ENCODE data around the gene RERE.
"Not testable (repeated sequence)": the region's sequence is repeated elsewhere in the genome, so short reads cannot be mapped to it uniquely, and the experiment has no call there.

RERE gene

GRCh38 chr1:8830732-8831131, 13.3 kb upstream of the RERE start:
- H3K36me3 Mint-ChIP-seq (ENCODE audit: insufficient read depth); H3K4me3 Mint-ChIP-seq; ATAC-seq (replicated peaks; ENCODE audit: extremely low read depth, poor library complexity, severe bottlenecking); DNase-seq (ENCODE audit: low spot score in 2 of 2); H3K27ac Mint-ChIP-seq (ENCODE audit: low read depth); H3K9me3 Mint-ChIP-seq; H3K27me3 Mint-ChIP-seq: not testable (repeated sequence)
- peaks cover 14% of the 10 kb centered on the region for H3K4me1 Mint-ChIP-seq

- ATAC-seq (replicated peaks; ENCODE audit: extremely low read depth, poor library complexity, severe bottlenecking) = peak; percentile 86
Observed at GRCh38 chr1:8825985-8826481, 8.6 kb upstream of the RERE start.

DNA sequence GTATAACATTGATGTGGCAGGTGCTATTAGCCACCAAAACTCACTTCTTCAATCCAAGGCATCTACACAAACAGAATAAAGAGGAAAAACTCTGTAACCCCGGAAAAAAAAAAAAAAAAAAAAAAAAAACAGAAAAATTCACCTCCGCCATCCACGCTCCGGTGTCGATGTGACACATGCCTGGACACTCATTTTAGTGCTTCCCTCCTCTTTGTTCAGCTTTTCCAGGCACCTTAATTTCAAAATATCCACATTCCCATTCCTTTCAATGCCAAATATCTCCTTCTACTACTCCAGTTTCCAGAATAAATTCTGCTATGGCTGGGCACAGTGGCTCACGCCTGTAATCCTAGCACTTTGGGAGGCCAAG, 5.8 kb upstream of the RERE start:
- no peaks in the 10 kb centered on the region for H3K36me3 Mint-ChIP-seq (ENCODE audit: insufficient read depth)
- no peaks in the 10 kb centered on the region for H3K27me3 Mint-ChIP-seq
- H3K4me3 Mint-ChIP-seq = no peak overlapping the region
- H3K4me1 Mint-ChIP-seq = peaks cover 9% of the 10 kb centered on the region
- no peak for ATAC-seq (replicated peaks; ENCODE audit: extremely low read depth, poor library complexity, severe bottlenecking)
- DNase-seq (ENCODE audit: low spot score in 2 of 2) = no peak
- H3K9me3 Mint-ChIP-seq = no peaks in the 10 kb centered on the region
- no peak overlapping the region for H3K27ac Mint-ChIP-seq (ENCODE audit: low read depth)

More at GRCh38 chr1:8825985-8826481, 8.6 kb upstream of the RERE start:
- H3K4me1 Mint-ChIP-seq = peaks cover 16% of the 10 kb centered on the region
- H3K27me3 Mint-ChIP-seq = no peaks in the 10 kb centered on the region
- no peak overlapping the region for H3K27ac Mint-ChIP-seq (ENCODE audit: low read depth)
- H3K4me3 Mint-ChIP-seq = peak overlapping the region; percentile 27
- no peaks in the 10 kb centered on the region for H3K9me3 Mint-ChIP-seq
- peak in 1 of 2 donors; percentile 11 for DNase-seq (ENCODE audit: low spot score in 2 of 2)
- H3K36me3 Mint-ChIP-seq (ENCODE audit: insufficient read depth) = no peaks in the 10 kb centered on the region

DNA sequence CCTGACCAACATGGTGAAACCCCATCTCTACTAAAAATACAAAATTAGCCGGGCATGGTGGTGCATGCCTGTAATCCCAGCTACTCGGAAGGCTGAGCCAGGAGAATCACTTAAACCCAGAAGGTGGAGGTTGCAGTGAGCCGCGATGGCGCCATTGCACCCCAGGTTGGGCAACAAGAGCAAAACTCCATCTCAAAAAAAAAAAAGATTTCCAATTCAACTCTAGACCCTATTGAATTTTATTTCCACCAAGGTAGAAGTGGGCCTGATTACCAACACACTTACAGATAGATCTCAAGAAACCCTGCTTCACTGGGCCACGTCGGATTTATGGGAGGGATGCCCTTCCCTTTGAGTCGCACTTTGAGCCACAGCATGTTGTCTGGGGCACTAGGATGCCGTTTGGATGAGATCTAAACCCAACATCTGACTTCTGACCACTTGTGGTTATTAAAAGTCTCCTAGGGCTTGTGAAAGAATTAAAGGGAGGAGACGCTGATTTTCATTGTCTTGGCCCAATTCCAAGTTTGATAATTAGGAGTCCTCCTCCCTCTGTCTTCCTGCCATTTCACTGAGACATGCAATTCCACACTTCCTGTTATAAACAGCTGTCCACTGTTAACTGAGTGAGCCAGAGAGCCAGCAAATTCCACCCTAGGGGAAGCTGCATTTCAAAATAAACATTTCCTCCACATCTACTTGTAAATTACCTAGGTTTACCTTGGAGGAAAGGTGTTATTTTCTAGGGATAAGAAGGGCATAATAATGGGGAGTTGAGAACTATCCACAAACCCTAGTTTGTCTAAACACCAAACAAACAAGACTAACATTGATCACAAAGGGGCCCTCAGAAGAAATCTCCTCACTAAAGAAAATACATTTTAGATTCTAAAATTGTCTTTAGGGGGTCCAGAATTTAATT, 5.2 kb upstream of the RERE start:
- DNase-seq (ENCODE audit: low spot score in 2 of 2) (no peak), ATAC-seq (replicated peaks; ENCODE audit: extremely low read depth, poor library complexity, severe bottlenecking) (no peak)
- Mint-ChIP-seq H3K27ac (ENCODE audit: low read depth) (no peak overlapping the region), H3K9me3 (no peaks in the 10 kb centered on the region), H3K36me3 (ENCODE audit: insufficient read depth) (peaks cover 3% of the 10 kb centered on the region), H3K4me1 (peaks cover 13% of the 10 kb centered on the region), H3K27me3 (no peaks in the 10 kb centered on the region), H3K4me3 (no peak overlapping the region)

DNA sequence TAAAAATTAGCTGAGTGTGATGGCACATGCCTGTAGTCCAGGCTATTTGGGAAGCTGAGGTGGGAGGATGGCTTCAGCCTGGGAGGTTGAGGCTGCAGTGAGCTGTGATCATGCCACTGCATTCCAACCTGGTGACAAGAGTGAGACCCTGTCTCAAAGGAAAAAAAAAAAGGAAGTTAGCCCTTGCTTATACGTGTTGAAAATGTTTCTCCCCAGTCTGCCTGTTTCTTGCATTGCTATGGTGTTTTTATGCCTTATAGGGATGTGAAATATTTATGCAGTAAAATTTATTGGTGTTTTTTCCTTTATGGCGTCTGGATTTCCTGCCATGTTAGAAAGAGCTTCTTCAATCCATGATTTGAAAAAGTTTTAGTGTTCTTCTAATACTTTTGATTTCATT, 3.6 kb upstream of the RERE start:
- DNase-seq (ENCODE audit: low spot score in 2 of 2) (no peak), ATAC-seq (replicated peaks; ENCODE audit: extremely low read depth, poor library complexity, severe bottlenecking) (no peak)
- peaks cover 14% of the 10 kb centered on the region for H3K36me3 Mint-ChIP-seq (ENCODE audit: insufficient read depth)
- no peaks in the 10 kb centered on the region for H3K27me3 Mint-ChIP-seq
- H3K4me1 Mint-ChIP-seq = peaks cover 22% of the 10 kb centered on the region
- no peak overlapping the region for H3K4me3 Mint-ChIP-seq
- no peaks in the 10 kb centered on the region for H3K9me3 Mint-ChIP-seq
- no peak overlapping the region for H3K27ac Mint-ChIP-seq (ENCODE audit: low read depth)

DNA sequence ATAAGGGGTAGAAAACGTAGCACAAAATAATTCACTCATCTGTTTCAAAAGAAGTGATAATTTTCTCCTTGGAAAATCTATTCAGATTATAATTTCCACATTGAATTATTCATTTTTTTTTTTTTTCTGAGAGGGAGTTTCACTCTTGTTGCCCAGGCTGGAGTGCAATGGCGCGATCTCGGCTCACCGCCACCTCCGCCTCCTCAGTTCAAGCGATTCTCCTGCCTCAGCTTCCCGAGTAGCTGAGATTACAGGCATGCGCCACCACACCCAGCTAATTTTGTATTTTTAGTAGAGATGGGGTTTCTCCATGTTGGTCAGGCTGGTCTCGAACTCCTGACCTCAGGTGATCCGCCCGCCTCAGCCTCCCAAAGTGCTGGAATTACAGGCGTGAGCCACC, 1.3 kb upstream of the RERE start:
- H3K36me3 Mint-ChIP-seq (ENCODE audit: insufficient read depth) = peaks cover 14% of the 10 kb centered on the region
- peaks cover 38% of the 10 kb centered on the region for H3K4me1 Mint-ChIP-seq
- H3K27ac Mint-ChIP-seq (ENCODE audit: low read depth); H3K9me3 Mint-ChIP-seq; ATAC-seq (replicated peaks; ENCODE audit: extremely low read depth, poor library complexity, severe bottlenecking); DNase-seq (ENCODE audit: low spot score in 2 of 2); H3K4me3 Mint-ChIP-seq; H3K27me3 Mint-ChIP-seq: not testable (repeated sequence)

GRCh38 chr1:8818325-8818775, 910 bp upstream of the RERE start:
- Mint-ChIP-seq H3K27me3 (no peaks in the 10 kb centered on the region), H3K4me3 (peak overlapping the region; percentile 92), H3K4me1 (peaks cover 38% of the 10 kb centered on the region), H3K9me3 (no peaks in the 10 kb centered on the region), H3K27ac (ENCODE audit: low read depth) (peak overlapping the region; percentile 97), H3K36me3 (ENCODE audit: insufficient read depth) (peaks cover 14% of the 10 kb centered on the region)
- DNase-seq (ENCODE audit: low spot score in 2 of 2) (no peak), ATAC-seq (replicated peaks; ENCODE audit: extremely low read depth, poor library complexity, severe bottlenecking) (no peak)

DNA sequence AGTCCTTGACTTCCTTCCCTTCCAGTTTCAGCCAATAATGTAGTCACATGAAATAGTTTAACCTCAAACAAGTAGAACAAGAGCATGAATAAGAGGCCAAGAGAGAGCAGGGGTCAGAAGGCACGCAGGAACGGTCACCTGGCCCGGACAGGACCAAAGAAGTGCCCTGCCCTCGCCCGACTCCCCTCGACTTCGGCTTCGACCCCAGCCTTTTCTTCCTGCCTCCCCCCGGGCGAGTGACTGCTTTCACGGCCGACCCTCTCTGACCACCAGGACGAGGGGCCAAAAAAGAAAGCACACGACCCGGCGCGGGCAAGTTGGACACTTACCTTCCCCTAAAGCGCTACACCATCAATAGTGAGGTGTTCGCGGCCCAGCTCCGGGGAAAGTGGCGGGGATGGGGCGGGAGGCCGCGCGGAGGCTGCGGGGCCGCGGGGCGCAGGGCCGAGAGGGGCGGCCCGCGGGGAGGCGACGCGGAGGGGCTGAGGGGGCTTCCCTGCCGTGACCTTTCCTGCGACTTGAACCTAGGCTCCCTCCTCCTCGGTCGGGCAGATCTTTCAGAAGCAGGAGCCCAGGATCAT, 519 bp downstream of the RERE start:
- Mint-ChIP-seq H3K9me3 (no peaks in the 10 kb centered on the region), H3K4me3 (peak overlapping the region; percentile 92), H3K36me3 (ENCODE audit: insufficient read depth) (peaks cover 14% of the 10 kb centered on the region), H3K27ac (ENCODE audit: low read depth) (peak overlapping the region; percentile 97), H3K4me1 (peaks cover 44% of the 10 kb centered on the region), H3K27me3 (no peaks in the 10 kb centered on the region)
- DNase-seq (ENCODE audit: low spot score in 2 of 2) = no peak
- peak; percentile 7 for ATAC-seq (replicated peaks; ENCODE audit: extremely low read depth, poor library complexity, severe bottlenecking)

- Mint-ChIP-seq H3K27ac (ENCODE audit: low read depth) (peak overlapping the region; percentile 97), H3K9me3 (no peaks in the 10 kb centered on the region), H3K27me3 (no peaks in the 10 kb centered on the region), H3K4me3 (peak overlapping the region; percentile 92), H3K36me3 (ENCODE audit: insufficient read depth) (peaks cover 14% of the 10 kb centered on the region), H3K4me1 (peaks cover 49% of the 10 kb centered on the region)
- no peak for ATAC-seq (replicated peaks; ENCODE audit: extremely low read depth, poor library complexity, severe bottlenecking)
- DNase-seq (ENCODE audit: low spot score in 2 of 2) = no peak
Observed at GRCh38 chr1:8816264-8816663, 1.2 kb downstream of the RERE start.

- peak overlapping the region; percentile 92 for H3K4me3 Mint-ChIP-seq
Observed at GRCh38 chr1:8815582-8816151, 1.8 kb downstream of the RERE start.

GRCh38 chr1:8814865-8815264, 2.6 kb downstream of the RERE start:
- Mint-ChIP-seq H3K27ac (ENCODE audit: low read depth) (no peak overlapping the region), H3K27me3 (no peaks in the 10 kb centered on the region), H3K4me3 (no peak overlapping the region), H3K9me3 (no peaks in the 10 kb centered on the region), H3K4me1 (peaks cover 58% of the 10 kb centered on the region), H3K36me3 (ENCODE audit: insufficient read depth) (peaks cover 14% of the 10 kb centered on the region)
- DNase-seq (ENCODE audit: low spot score in 2 of 2) (no peak), ATAC-seq (replicated peaks; ENCODE audit: extremely low read depth, poor library complexity, severe bottlenecking) (no peak)

More at GRCh38 chr1:8815582-8816151, 1.8 kb downstream of the RERE start:
- H3K36me3 Mint-ChIP-seq (ENCODE audit: insufficient read depth) = peaks cover 14% of the 10 kb centered on the region
- no peaks in the 10 kb centered on the region for H3K9me3 Mint-ChIP-seq
- peak overlapping the region; percentile 97 for H3K27ac Mint-ChIP-seq (ENCODE audit: low read depth)
- ATAC-seq (replicated peaks; ENCODE audit: extremely low read depth, poor library complexity, severe bottlenecking) (no peak), DNase-seq (ENCODE audit: low spot score in 2 of 2) (no peak)
- H3K4me1 Mint-ChIP-seq = peaks cover 55% of the 10 kb centered on the region
- no peaks in the 10 kb centered on the region for H3K27me3 Mint-ChIP-seq

DNA sequence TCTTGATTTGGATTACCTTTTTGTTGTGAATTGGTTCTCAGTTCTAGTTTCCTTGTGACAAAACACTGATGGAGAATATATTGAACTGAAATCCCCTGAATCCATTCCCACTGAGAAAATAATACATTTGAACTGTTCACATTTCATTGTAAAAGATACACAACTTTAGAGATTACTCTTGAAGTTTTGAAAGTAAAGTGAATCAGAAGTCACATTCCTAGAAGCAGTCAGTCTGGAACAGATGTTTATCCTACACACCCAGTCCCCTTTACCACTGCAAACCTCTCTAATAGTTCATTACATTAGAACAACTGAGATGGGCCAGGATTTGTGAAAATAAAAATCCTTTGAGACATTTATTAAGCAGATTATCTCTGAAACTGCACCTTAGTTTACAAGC, 3.4 kb downstream of the RERE start:
- no peaks in the 10 kb centered on the region for H3K27me3 Mint-ChIP-seq
- no peak overlapping the region for H3K27ac Mint-ChIP-seq (ENCODE audit: low read depth)
- H3K4me3 Mint-ChIP-seq = no peak overlapping the region
- ATAC-seq (replicated peaks; ENCODE audit: extremely low read depth, poor library complexity, severe bottlenecking) (no peak), DNase-seq (ENCODE audit: low spot score in 2 of 2) (no peak)
- H3K9me3 Mint-ChIP-seq = no peaks in the 10 kb centered on the region
- peaks cover 58% of the 10 kb centered on the region for H3K4me1 Mint-ChIP-seq
- peaks cover 14% of the 10 kb centered on the region for H3K36me3 Mint-ChIP-seq (ENCODE audit: insufficient read depth)

All from central memory CD8-positive, alpha-beta T cell (primary cell).